22Rv1 (cell line): ENCODE measurements around the gene TMEM109.

Experiments used
- CTCF ChIP-seq: fragments of 450-650 bp; IDR thresholded peaks from 2 replicates; pipeline ENCODE4 v1.5.1; 2017; ENCODE audit warnings: mild to moderate bottlenecking
- ZFX ChIP-seq: fragments of 450-650 bp; IDR thresholded peaks from 2 replicates; pipeline ENCODE4 v1.6.1; 2017; ENCODE audit warnings: antibody characterized with exemption, borderline replicate concordance

DNA sequence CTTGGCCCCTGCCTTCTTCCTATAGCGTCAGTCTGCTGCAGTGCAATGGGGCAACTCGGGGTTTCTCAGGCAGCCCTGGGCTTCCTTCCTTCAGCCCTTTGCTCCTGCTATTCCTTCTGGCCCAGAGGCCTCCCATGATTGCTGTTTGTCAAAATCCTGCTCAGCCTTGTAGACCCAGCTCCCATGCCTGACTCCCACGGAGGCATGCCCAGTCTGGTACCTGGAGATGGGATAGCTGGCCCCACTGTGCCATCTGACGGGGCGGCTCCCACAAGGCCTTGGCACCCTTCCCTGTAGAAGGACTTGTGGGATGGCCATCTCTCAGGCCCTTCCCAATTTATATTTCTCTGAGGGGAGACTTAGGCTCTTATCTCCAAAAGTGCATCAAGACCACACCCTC is 56.9 kb downstream of the TMEM109 start:
- TF ChIP-seq CTCF = no peak
- TF ChIP-seq ZFX = no peak
